Measurements from ENCODE around the gene CARMIL1.

DNA sequence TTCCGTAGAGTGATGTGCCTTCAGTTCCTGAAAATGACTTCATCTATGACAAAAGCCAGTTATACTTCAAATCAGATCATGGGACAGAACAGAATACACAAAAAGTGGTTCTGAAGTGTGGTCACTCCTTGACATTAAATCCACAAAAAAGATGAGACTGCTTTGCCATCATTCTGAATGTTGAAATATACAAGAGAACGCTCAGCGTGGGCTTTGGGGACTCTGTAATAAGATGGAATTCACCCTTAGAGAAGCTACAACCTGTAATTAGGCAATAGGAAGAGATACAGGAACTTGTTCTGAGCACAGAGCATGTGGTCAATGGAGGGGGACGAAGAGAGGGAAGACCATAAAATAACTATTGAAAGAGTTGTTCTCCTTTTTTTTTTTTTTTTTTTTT lies 184.3 kb downstream of the CARMIL1 start:
- TF ChIP-seq CTCF (IDR thresholded peaks at IDR 0.05) (no peak), POLR2A (IDR thresholded peaks at IDR 0.05) (no peak)
